Hypothalamus (tissue), 51 donors: ENCODE results near the gene PKNOX2.

ENCODE experiments used
- DNase-seq, 51 donors: peaks; one replicate each; lab custom pipeline; 2025; lab: John Stamatoyannopoulos, UW

The PKNOX2 gene

GRCh38 chr11:125164422-125165110 lies at the start of gene PKNOX2:
Gene PKNOX2 (plus strand): TSS chr11:125164751. CDS start chr11:125351306, 186,555 bp downstream.
- peak; percentile 18 to 94 (median 74) for DNase-seq

- DNase-seq: no peak
Measured at GRCh38 chr11:125117429-125117828, 47.1 kb upstream of the PKNOX2 start.

DNA sequence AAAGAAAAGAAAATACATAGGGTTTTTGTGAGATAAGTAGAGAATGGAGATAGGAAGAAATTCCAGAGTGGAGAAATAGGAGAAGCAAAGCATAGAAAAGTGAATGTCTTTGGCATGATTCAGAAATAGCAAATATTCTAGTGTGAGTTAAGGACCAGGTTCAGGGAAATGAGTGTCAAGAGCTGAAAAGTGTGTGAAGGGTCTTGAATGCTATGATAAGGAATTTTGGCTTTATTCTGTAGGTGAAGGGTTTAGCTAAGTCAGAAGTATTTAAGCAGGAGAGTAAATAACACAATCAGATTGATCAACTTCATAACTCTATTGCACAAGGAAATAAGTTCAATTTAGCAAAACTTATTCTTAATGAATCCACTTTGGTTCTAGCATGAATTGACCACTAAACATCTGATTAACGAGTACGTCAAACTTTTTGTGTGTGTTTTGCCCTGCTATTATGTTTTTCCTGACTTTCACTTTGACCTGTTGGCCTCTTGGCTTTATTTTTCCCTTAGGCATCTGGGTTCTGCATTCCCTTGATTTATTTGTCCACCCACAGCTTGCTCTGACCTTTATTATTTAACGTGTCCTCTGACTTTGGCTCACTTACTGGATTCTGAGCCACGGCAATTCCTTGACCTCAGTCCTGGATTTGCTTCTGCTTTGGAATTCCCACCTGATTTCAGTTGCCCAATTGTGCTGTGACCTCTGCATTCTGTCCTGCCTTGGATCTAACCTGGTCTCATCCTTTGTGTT lies 41.2 kb upstream of the PKNOX2 start:
- no peak for DNase-seq

GRCh38 chr11:125123947-125124617 lies 40.5 kb upstream of the PKNOX2 start:
- peak in 10 of 51 donors; percentile 4 to 37 (median 14) for DNase-seq

DNA sequence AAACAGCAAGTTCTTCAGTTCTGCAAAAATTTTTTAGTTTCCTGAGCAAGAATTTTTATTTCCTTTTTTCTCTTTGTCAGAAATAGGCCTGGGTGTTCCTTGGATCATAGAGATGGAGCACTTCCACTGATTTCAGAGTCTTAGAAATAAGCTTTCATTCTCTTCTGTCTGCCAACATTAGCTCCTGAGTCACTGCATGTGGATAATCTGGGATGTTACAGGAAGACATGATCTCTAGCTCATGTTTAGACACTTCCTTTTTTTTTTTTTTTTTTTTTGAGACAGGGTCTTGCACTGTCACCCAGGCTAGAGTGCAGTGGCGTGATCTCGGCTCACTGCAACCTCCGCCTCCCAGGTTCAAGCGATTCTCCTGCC lies 39.9 kb upstream of the PKNOX2 start:
- peak in 1 of 51 donors; percentile 2 for DNase-seq

DNA sequence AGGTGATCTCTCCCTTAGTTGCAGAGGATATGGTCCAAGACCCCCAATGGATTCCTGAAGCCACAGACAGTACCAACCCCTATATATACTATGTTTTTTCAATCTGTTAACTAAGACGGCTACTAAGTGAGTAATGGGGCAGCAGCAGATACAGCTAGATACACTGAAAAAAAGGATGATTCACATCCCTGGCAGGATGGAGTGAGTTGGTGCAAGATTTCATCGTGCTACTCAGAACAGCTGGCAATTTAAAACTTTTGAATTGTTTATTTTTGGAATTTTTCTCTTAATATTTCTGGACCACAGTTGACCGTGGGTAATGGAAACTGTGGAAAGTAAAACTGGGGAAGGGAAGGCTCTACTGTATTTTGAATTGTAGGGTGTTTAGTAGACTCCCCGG lies 36.1 kb upstream of the PKNOX2 start:
- no peak for DNase-seq

DNA sequence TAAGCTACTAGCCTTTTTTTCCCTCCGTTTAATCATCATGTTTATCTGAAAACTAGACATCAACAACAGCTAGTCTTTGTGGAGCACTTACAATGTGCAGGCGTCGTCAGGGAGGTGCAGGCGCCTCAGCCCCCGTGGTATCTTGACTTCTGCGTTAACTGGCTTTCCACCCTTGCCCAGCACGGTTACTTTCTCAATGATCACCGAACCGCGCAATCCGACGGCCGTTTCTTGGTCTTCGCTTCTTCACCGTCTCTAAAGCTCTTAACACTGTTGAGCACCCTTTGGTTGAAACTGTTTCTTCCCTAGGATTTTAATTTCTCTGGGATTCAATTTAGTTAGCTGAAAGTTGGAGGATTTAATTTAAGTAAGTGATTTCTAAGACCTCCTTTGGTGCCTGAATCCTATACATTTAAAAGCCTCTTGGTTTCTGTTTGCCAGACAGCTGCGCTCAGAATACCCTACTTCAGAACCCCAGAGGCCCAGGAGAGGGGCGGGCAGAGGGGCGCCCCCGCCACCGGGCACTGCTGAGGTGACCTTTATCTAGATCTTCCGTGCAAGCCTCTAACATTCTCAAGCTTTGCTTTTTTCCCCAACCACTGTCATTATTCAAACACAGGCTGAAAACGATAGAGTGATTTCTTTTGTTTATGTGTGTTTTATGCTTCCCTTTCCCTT lies 35.1 kb upstream of the PKNOX2 start:
- DNase-seq: no peak

DNA sequence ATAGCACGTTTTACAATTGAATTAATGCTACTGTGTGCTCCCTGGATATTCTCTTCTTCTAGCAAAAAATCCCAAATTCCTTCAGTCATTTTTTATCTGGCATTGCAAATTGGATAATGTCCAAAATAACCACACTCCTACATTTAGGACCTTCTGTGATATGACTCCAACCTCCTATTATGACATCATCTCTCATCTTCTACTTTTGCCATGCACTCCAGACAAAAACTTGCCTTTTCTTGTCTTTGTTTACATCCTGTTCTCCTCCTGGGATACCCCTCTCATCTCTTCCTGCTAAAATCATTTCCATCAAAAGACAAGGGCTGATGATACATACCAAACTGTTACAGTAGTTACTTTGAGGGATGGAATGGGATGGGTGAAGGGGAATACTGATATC lies 32.5 kb upstream of the PKNOX2 start:
- no peak for DNase-seq

- no peak for DNase-seq
Measured at GRCh38 chr11:125132596-125132995, 32.0 kb upstream of the PKNOX2 start.

- no peak for DNase-seq
Measured at GRCh38 chr11:125136001-125136400, 28.6 kb upstream of the PKNOX2 start.

GRCh38 chr11:125138966-125139365 lies 25.6 kb upstream of the PKNOX2 start:
- no peak for DNase-seq

GRCh38 chr11:125139778-125140177 lies 24.8 kb upstream of the PKNOX2 start:
- no peak for DNase-seq

DNA sequence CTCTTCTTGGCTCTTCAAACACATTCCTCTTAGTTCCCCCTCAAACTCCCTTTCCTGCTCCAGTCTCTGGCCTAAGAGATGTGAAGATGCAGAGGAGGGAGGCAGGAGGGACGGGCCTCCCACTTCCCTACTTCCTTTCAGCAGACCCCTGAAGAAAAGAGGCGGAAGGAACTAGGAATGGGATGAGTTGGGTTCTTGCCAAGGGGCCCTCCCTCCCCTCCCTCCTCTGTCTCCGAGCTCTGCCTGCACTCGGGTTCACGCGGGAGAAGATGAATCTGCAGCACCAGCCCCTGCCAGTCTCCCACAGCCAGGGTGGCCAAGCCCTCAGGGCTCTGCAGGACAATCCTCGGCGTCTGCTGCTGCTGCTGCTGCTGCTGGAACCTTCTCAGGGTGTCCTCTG lies 24.3 kb upstream of the PKNOX2 start:
- DNase-seq: no peak

GRCh38 chr11:125141178-125141577 lies 23.4 kb upstream of the PKNOX2 start:
- DNase-seq: no peak

GRCh38 chr11:125141686-125142535 lies 22.6 kb upstream of the PKNOX2 start:
- peak in 32 of 51 donors; percentile 6 to 57 (median 26) for DNase-seq

GRCh38 chr11:125146232-125146631 lies 18.3 kb upstream of the PKNOX2 start:
- DNase-seq: no peak

DNA sequence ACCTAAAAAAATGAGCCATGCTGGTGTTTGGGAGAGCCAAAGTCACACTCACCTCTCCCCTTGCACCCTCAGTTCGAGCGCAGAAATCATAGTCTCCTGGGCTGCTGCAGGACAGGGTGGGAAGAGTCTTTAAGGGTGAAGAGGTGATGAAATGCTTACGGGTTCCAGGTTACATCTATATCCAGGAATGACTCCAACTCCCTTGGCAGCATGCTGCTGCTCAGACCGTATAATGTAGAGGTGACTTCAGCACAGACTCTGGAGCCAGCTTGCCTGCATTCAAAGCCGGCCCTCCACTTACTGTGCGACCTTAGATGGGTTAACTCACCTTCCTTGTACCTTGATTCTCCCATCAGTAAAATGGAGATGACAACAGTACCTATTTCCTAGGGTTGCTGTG lies 17.3 kb upstream of the PKNOX2 start:
- DNase-seq: no peak

DNA sequence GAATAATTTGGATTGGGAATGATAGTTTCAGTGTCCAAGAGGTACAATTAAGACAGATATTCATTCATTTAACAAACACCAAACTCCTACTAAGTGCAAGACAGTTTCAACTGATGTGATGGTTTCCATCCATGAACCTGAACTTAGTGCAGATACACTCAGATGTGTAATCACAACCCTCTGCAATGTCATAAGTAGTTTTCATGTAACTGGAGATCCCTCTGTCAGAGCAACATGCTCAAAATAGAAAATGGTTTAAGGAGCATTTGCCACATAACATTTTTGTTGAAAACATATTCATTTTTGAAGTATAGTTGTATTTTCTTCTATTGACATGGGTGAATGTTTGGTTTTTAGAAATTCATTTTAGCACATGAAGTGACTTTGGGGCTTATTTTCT lies 16.5 kb upstream of the PKNOX2 start:
- DNase-seq: no peak

GRCh38 chr11:125148743-125149142 lies 15.8 kb upstream of the PKNOX2 start:
- no peak for DNase-seq

DNA sequence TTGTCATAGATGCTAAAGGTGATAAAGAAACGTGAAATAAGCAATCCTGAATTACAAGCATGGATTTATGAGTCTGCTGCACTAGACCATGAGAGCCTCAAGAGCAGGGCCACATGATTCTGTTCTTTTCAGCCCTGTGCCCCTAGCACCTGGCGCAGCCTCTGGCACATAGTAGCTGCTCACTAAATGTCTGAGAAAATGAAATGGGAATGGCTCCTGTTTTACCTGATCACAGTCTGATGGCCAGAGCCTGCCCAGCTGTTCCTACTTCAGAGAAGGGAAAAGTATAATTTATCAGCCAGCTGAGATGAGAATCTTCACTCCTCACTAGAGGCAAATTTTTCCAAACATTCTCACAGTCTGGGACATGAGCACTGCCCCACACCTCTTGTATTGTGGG lies 10.7 kb upstream of the PKNOX2 start:
- no peak for DNase-seq
